GM18498 (cell line): Measurements from ENCODE around the gene RHBDD1.

Experiments used
- ATAC-seq: cut with Tn5 transposase; IDR thresholded peaks from one replicate; pipeline ENCODE4 v1.9.1; 2021; ENCODE audit warnings: mild to moderate bottlenecking, moderate library complexity; ENCODE audit not compliant: unreplicated experiment

Gene RHBDD1

GRCh38 chr2:227022608-227023007 lies 186.8 kb downstream of the RHBDD1 start:
- ATAC-seq, result no peak

- no peak for ATAC-seq
Observed at GRCh38 chr2:227025510-227025909, 189.7 kb downstream of the RHBDD1 start.

GRCh38 chr2:227029426-227030105 lies 193.7 kb downstream of the RHBDD1 start:
- no peak for ATAC-seq

GRCh38 chr2:227030789-227031188 lies 194.9 kb downstream of the RHBDD1 start:
- no peak for ATAC-seq

- no peak for ATAC-seq
Observed at GRCh38 chr2:227031379-227031778, 195.5 kb downstream of the RHBDD1 start.

- ATAC-seq, result peak; percentile 92
Observed at GRCh38 chr2:227033471-227034148, 197.8 kb downstream of the RHBDD1 start.

- no peak for ATAC-seq
Observed at GRCh38 chr2:227035711-227036367, 200.0 kb downstream of the RHBDD1 start.

- ATAC-seq, result no peak
Observed at GRCh38 chr2:227036527-227036926, 200.7 kb downstream of the RHBDD1 start.

GRCh38 chr2:227038550-227039189 lies 202.8 kb downstream of the RHBDD1 start:
- no peak for ATAC-seq

- ATAC-seq, result no peak
Observed at GRCh38 chr2:227043981-227044380, 208.1 kb downstream of the RHBDD1 start.
